IPS-15b (cell line): ENCODE measurements around the gene NR2F2.
"Not testable (repeated sequence)": the region's sequence is repeated elsewhere in the genome, so short reads cannot be mapped to it uniquely, and the experiment has no call there.

ENCODE experiments used
- H3K27me3 ChIP-seq: one replicate; pipeline ENCODE4 v1.6.1; 2013; ENCODE audit warnings: low read length; ENCODE audit not compliant: control insufficient read depth, insufficient read depth
- H3K36me3 ChIP-seq: one replicate; pipeline ENCODE4 v1.6.1; 2013; ENCODE audit warnings: low read length; ENCODE audit not compliant: control insufficient read depth, insufficient read depth
- H3K4me1 ChIP-seq: one replicate; pipeline ENCODE4 v1.6.1; 2013; ENCODE audit warnings: mild to moderate bottlenecking, low read length; ENCODE audit not compliant: control insufficient read depth, insufficient read depth
- H3K4me3 ChIP-seq: one replicate; pipeline ENCODE4 v1.5.1; 2013; ENCODE audit warnings: low read depth, low read length
- H3K9ac ChIP-seq: one replicate; pipeline ENCODE4 v1.6.1; 2013; ENCODE audit warnings: low read depth, mild to moderate bottlenecking, low read length
- H3K9me3 ChIP-seq: one replicate; pipeline ENCODE4 v1.6.1; 2013; ENCODE audit warnings: mild to moderate bottlenecking, low read length; ENCODE audit not compliant: control insufficient read depth, insufficient read depth

Gene NR2F2

DNA sequence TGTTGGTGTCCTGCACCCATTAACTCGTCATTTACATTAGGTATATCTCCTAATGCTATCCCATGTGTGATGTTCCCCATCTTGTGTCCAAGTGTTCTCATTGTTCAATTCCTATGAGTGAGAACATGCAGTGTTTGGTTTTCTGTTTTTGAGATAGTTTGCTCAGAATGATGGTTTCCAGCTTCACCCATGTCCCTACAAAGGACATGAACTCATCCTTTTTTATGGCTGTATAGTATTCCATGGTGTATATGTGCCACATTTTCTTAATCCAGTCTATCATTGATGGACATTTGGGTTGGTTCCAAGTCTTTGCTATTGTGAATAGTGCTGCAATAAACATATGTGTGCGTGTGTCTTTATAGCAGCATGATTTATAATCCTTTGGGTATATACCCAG is 49.1 kb downstream of the NR2F2 start:
- H3K36me3 ChIP-seq, H3K4me1 ChIP-seq, H3K9me3 ChIP-seq, H3K9ac ChIP-seq, H3K4me3 ChIP-seq: not testable (repeated sequence)
- H3K27me3 ChIP-seq, result peaks cover 26% of the 10 kb centered on the region

DNA sequence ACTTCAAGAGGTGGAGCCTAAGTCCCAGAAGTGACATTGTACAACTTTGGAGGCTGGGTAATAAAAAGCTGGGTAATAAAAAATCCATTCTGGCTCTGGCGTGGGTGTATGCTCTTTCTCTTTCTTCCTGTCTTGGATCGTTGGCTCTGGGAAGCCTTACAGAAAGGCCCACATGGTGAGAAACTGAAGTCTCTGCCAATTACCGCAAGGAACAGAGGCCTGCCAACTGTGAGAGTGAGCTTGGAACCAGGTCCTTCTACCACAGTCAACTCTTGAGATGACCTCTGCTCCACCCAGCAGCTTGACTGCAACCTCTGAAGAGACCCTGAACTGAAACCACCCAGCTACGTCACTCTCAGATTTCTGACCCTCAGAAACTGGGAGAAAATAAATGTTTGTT is 51.0 kb downstream of the NR2F2 start:
- peaks cover 8% of the 10 kb centered on the region for H3K27me3 ChIP-seq
- H3K9me3 ChIP-seq, result no peaks in the 10 kb centered on the region

GRCh38 chr15:96385195-96385594 is 54.7 kb downstream of the NR2F2 start:
- H3K9me3 ChIP-seq, result no peaks in the 10 kb centered on the region
- no peaks in the 10 kb centered on the region for H3K36me3 ChIP-seq
- no peaks in the 10 kb centered on the region for H3K4me1 ChIP-seq
- H3K4me3 ChIP-seq, result no peak overlapping the region
- H3K27me3 ChIP-seq, result peaks cover 7% of the 10 kb centered on the region
- no peak overlapping the region for H3K9ac ChIP-seq

More for the DNA sequence above, 51.0 kb downstream of the NR2F2 start:
- Histone ChIP-seq H3K4me1 (peaks cover 2% of the 10 kb centered on the region), H3K36me3 (no peaks in the 10 kb centered on the region), H3K4me3 (no peak overlapping the region), H3K9ac (no peak overlapping the region)

DNA sequence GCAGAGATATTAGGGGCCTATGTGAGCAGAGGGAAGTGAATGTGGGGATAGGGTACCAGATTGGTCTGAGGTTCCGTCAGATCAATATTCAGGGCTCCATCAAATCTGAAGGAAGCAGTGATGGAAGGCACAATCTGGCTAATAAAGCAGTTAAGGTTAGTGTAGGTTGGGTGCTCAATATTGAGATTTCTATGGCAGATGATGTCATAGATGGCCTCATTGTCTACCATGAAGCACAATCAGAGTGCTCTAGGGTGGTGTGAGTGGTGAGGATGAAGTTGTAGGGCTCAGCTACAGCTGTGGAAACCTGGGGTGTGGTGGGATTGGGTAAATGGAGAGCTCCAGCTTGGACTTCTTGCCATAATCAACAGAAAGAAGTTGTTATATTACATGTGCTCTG is 58.2 kb downstream of the NR2F2 start:
- no peaks in the 10 kb centered on the region for H3K9me3 ChIP-seq
- no peak overlapping the region for H3K4me3 ChIP-seq
- peaks cover 6% of the 10 kb centered on the region for H3K4me1 ChIP-seq
- H3K36me3 ChIP-seq, result no peaks in the 10 kb centered on the region
- H3K27me3 ChIP-seq, result peaks cover 36% of the 10 kb centered on the region
- H3K9ac ChIP-seq, result no peak overlapping the region
